Right ventricle myocardium superior (tissue), 1 donor: Measurements from ENCODE around the gene PCDH12. TPM values are rescaled to one million over a fixed set of nuclear protein-coding genes. Genes with fewer than 3 reads are reported as not detected.

ENCODE experiments used
- total RNA-seq: library from RNA; stranded (reverse); fragmentation: NEBNext Ultra II Directional; extraction: Animal tissue kit (Norgen Biotek cat#: 25700); gene quantifications from one replicate; pipeline ENCODE4 v1.2.1, GENCODE V29; 2021
- donor health status: DM: no; HTN: yes; CAD: no; lungs with severe emphysema.

The PCDH12 gene
- total RNA-seq, 1 donor from 2014 or later, result 9.2 TPM

Other genes with a start within 250 kb of the PCDH12 start
- 15.8 TPM for gene PCDH1, start 79.8 kb downstream of the PCDH12 start, total RNA-seq
- 99.4 TPM for gene DELE1, start 34.3 kb downstream of the PCDH12 start, total RNA-seq
- gene RNF14, start 10.9 kb upstream of the PCDH12 start, total RNA-seq, result 104 TPM
- 22.7 TPM for gene GNPDA1, start 54.8 kb upstream of the PCDH12 start, total RNA-seq
- gene NDFIP1, start 150.6 kb upstream of the PCDH12 start, total RNA-seq, result 50.7 TPM